GM23338 (cell line): ENCODE measurements around the gene CDC42BPA.

Experiments used
- CREB1 ChIP-seq: fragments of 250-450 bp; sonication (Bioruptor Pico); IDR thresholded peaks from 2 replicates; pipeline ENCODE4 v1.5.0; 2020; ENCODE audit warnings: low read depth, mild to moderate bottlenecking, moderate library complexity
- EZH2 ChIP-seq: fragments of 200-600 bp; sonication (generic); IDR thresholded peaks from one replicate; pipeline ENCODE4 v1.8.0; 2017; ENCODE audit warnings: antibody characterized with exemption, mild to moderate bottlenecking, low read depth; ENCODE audit not compliant: unreplicated experiment
- EZH2phosphoT487 ChIP-seq: fragments of 200-600 bp; sonication (generic); IDR thresholded peaks from one replicate; pipeline ENCODE4 v1.8.1; 2018; ENCODE audit warnings: antibody characterized with exemption; ENCODE audit not compliant: unreplicated experiment
- JUNB ChIP-seq: IDR thresholded peaks from one replicate; pipeline ENCODE4 v1.6.1; 2016; ENCODE audit warnings: antibody characterized with exemption; ENCODE audit not compliant: unreplicated experiment
- NANOG ChIP-seq: IDR thresholded peaks from 2 replicates; pipeline ENCODE4 v1.6.1; 2016; ENCODE audit warnings: antibody characterized with exemption, borderline replicate concordance
- POLR2AphosphoS5 ChIP-seq: IDR thresholded peaks from 2 replicates; pipeline ENCODE4 v1.6.1; 2016; ENCODE audit warnings: antibody characterized with exemption, low read depth
- TF ChIP-seq, protein P1 (sequence below), 2 experiments: fragments of 200-600 bp in 1 of 2; sonication (generic) in 1 of 2; conservative IDR thresholded peaks; 2 replicates each; pipeline versions ENCODE4 v1.5.1 to v1.6.1; 2016 to 2017; ENCODE audit warnings: antibody characterized with exemption in 2 of 2, low read depth in 2 of 2, mild to moderate bottlenecking in 2 of 2, moderate library complexity in 1 of 2
- TF ChIP-seq, protein P2 (sequence below): IDR thresholded peaks from one replicate; pipeline ENCODE4 v1.6.1; 2018; ENCODE audit warnings: antibody characterized with exemption; ENCODE audit not compliant: unreplicated experiment

DNA sequence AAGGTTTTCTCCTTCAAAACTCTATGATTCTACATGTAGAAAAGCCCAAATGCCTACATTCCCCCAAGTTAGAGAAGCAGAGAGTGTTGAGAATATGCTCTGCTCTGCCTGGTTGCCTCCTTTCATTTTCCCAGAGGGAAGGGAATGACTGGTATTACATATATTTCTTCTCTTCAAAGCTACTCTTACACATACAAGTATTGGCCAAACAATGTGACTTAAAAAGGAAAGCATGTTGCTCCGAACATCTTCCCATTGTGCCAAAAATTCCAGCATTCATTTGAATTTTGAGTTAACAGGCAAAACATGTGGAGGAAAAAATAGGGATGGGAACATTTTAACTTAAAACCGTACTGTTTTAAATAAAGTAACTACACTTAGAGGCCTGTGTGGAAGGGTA is 253.0 kb downstream of the CDC42BPA start:
- TF ChIP-seq, protein P1, sequence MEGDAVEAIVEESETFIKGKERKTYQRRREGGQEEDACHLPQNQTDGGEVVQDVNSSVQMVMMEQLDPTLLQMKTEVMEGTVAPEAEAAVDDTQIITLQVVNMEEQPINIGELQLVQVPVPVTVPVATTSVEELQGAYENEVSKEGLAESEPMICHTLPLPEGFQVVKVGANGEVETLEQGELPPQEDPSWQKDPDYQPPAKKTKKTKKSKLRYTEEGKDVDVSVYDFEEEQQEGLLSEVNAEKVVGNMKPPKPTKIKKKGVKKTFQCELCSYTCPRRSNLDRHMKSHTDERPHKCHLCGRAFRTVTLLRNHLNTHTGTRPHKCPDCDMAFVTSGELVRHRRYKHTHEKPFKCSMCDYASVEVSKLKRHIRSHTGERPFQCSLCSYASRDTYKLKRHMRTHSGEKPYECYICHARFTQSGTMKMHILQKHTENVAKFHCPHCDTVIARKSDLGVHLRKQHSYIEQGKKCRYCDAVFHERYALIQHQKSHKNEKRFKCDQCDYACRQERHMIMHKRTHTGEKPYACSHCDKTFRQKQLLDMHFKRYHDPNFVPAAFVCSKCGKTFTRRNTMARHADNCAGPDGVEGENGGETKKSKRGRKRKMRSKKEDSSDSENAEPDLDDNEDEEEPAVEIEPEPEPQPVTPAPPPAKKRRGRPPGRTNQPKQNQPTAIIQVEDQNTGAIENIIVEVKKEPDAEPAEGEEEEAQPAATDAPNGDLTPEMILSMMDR (conservative IDR thresholded peaks at IDR 0.05; ENCODE audit: low read depth in 2 of 2): no peak
- TF ChIP-seq EZH2: no peak
- TF ChIP-seq JUNB: no peak
- no peak for TF ChIP-seq CREB1
- TF ChIP-seq, protein P2, sequence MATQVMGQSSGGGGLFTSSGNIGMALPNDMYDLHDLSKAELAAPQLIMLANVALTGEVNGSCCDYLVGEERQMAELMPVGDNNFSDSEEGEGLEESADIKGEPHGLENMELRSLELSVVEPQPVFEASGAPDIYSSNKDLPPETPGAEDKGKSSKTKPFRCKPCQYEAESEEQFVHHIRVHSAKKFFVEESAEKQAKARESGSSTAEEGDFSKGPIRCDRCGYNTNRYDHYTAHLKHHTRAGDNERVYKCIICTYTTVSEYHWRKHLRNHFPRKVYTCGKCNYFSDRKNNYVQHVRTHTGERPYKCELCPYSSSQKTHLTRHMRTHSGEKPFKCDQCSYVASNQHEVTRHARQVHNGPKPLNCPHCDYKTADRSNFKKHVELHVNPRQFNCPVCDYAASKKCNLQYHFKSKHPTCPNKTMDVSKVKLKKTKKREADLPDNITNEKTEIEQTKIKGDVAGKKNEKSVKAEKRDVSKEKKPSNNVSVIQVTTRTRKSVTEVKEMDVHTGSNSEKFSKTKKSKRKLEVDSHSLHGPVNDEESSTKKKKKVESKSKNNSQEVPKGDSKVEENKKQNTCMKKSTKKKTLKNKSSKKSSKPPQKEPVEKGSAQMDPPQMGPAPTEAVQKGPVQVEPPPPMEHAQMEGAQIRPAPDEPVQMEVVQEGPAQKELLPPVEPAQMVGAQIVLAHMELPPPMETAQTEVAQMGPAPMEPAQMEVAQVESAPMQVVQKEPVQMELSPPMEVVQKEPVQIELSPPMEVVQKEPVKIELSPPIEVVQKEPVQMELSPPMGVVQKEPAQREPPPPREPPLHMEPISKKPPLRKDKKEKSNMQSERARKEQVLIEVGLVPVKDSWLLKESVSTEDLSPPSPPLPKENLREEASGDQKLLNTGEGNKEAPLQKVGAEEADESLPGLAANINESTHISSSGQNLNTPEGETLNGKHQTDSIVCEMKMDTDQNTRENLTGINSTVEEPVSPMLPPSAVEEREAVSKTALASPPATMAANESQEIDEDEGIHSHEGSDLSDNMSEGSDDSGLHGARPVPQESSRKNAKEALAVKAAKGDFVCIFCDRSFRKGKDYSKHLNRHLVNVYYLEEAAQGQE: no peak
- no peak for TF ChIP-seq NANOG
- no peak for TF ChIP-seq EZH2phosphoT487
- TF ChIP-seq POLR2AphosphoS5: no peak
